HG03521 (cell line): ENCODE measurements around the gene APBB2.

Experiments
- ATAC-seq: cut with Tn5 transposase; IDR thresholded peaks from one replicate; pipeline ENCODE4 v1.9.1; 2021; ENCODE audit warnings: mild to moderate bottlenecking, moderate library complexity; ENCODE audit not compliant: unreplicated experiment

The APBB2 gene

GRCh38 chr4:41196633-41197332 is 17.6 kb downstream of the APBB2 start:
- ATAC-seq: no peak

GRCh38 chr4:41192136-41192535 is 22.2 kb downstream of the APBB2 start:
- ATAC-seq: no peak

- ATAC-seq: no peak
These were observed 24.7 kb downstream of the APBB2 start for GRCh38 chr4:41189666-41190065.

- ATAC-seq: no peak
These were observed 25.3 kb downstream of the APBB2 start for GRCh38 chr4:41189076-41189475.

GRCh38 chr4:41185614-41186592 is 28.4 kb downstream of the APBB2 start:
- ATAC-seq: no peak

- no peak for ATAC-seq
These were observed 30.3 kb downstream of the APBB2 start for GRCh38 chr4:41184009-41184408.

GRCh38 chr4:41183021-41183553 is 31.3 kb downstream of the APBB2 start:
- ATAC-seq: no peak

- no peak for ATAC-seq
These were observed 33.3 kb downstream of the APBB2 start for GRCh38 chr4:41181037-41181436.

GRCh38 chr4:41179498-41180195 is 34.7 kb downstream of the APBB2 start:
- ATAC-seq: no peak

- ATAC-seq: no peak
These were observed 35.7 kb downstream of the APBB2 start for GRCh38 chr4:41178372-41179370.

GRCh38 chr4:41177016-41177415 is 37.3 kb downstream of the APBB2 start:
- ATAC-seq: no peak

- no peak for ATAC-seq
These were observed 38.0 kb downstream of the APBB2 start for GRCh38 chr4:41176340-41176739.

- ATAC-seq: no peak
These were observed 38.5 kb downstream of the APBB2 start for GRCh38 chr4:41175794-41176193.

GRCh38 chr4:41174444-41174843 is 39.9 kb downstream of the APBB2 start:
- no peak for ATAC-seq

- ATAC-seq: no peak
These were observed 41.6 kb downstream of the APBB2 start for GRCh38 chr4:41172786-41173185.

- ATAC-seq: no peak
These were observed 45.0 kb downstream of the APBB2 start for GRCh38 chr4:41169256-41169800.

- no peak for ATAC-seq
These were observed 47.2 kb downstream of the APBB2 start for GRCh38 chr4:41167191-41167590.

GRCh38 chr4:41164405-41164804 is 49.9 kb downstream of the APBB2 start:
- ATAC-seq: no peak

- no peak for ATAC-seq
These were observed 53.0 kb downstream of the APBB2 start for GRCh38 chr4:41161355-41161754.

GRCh38 chr4:41160856-41161255 is 53.5 kb downstream of the APBB2 start:
- ATAC-seq: no peak
